GM12891 (cell line): ENCODE data around the gene RAB11FIP3.

ENCODE experiments used
- DNase-seq: peaks from one replicate; pipeline ENCODE4 v3.0.0; 2011; ENCODE audit warnings: low spot score; ENCODE audit not compliant: insufficient read length
- FAIRE-seq: peaks from 2 replicates; lab custom pipeline; 2011; peaks lifted over from hg19 to GRCh38; lab: Jason Lieb, UNC
- PAX5 ChIP-seq: IDR thresholded peaks from 2 replicates; pipeline ENCODE4 v1.6.1; 2011; ENCODE audit warnings: low read length, moderate library complexity, mild to moderate bottlenecking; ENCODE audit not compliant: insufficient read depth, severe bottlenecking
- POLR2A ChIP-seq: IDR thresholded peaks from 2 replicates; pipeline ENCODE4 v1.6.1; 2011; ENCODE audit warnings: low read depth, low read length, control low read depth
- POLR2AphosphoS5 ChIP-seq: IDR thresholded peaks from 2 replicates; pipeline ENCODE4 v1.6.1; 2011; ENCODE audit warnings: low read depth, low read length, control low read depth
- POU2F2 ChIP-seq: IDR thresholded peaks from 2 replicates; pipeline ENCODE4 v1.6.1; 2011; ENCODE audit warnings: low read depth, mild to moderate bottlenecking, control low read depth, low read length, moderate library complexity
- SPI1 ChIP-seq: IDR thresholded peaks from 2 replicates; pipeline ENCODE4 v1.6.1; 2011; ENCODE audit warnings: low read depth, low read length, control low read depth
- TAF1 ChIP-seq: IDR thresholded peaks from 2 replicates; pipeline ENCODE4 v1.6.1; 2011; ENCODE audit warnings: low read depth, low read length, control low read depth

RAB11FIP3 gene

GRCh38 chr16:561957-562938, 136.8 kb downstream of the RAB11FIP3 start:
- DNase-seq (no peak), FAIRE-seq (no peak)
- TF ChIP-seq PAX5 (no peak), SPI1 (no peak), POU2F2 (no peak), POLR2AphosphoS5 (no peak), TAF1 (no peak), POLR2A (no peak)

GRCh38 chr16:563072-563644, 137.7 kb downstream of the RAB11FIP3 start:
- DNase-seq (no peak), FAIRE-seq (no peak)
- no peak for TF ChIP-seq POLR2AphosphoS5

- DNase-seq = no peak
- no peak for FAIRE-seq
- no peak for TF ChIP-seq POLR2A
- TF ChIP-seq SPI1 = no peak
- TF ChIP-seq POU2F2 = no peak
- TF ChIP-seq POLR2AphosphoS5 = no peak
- no peak for TF ChIP-seq PAX5
- TF ChIP-seq TAF1 = no peak
Observed at GRCh38 chr16:564690-565418, 139.4 kb downstream of the RAB11FIP3 start.

GRCh38 chr16:565419-566330, 140.2 kb downstream of the RAB11FIP3 start:
- FAIRE-seq (no peak), DNase-seq (no peak)
- no peak for TF ChIP-seq POLR2AphosphoS5

- no peak for TF ChIP-seq POLR2AphosphoS5
- TF ChIP-seq PAX5 = no peak
- TF ChIP-seq POU2F2 = no peak
- 0 out of 2 replicates have a peak, but pooled peaks have one; percentile 30 for TF ChIP-seq TAF1
- peak; percentile 65 for TF ChIP-seq SPI1
- 0 out of 2 replicates have a peak, but pooled peaks have one; percentile 16 for TF ChIP-seq POLR2A
- DNase-seq (peak; percentile 97), FAIRE-seq (peak; percentile 94)
Observed at GRCh38 chr16:566475-567372, 141.3 kb downstream of the RAB11FIP3 start, which contains the start of gene NHLRC4. NHLRC4 (plus strand) TSS chr16:567005; CDS start chr16:568048, 1,043 bp downstream.

- no peak for FAIRE-seq
- no peak for DNase-seq
- TF ChIP-seq PAX5 (no peak), POU2F2 (no peak), TAF1 (no peak), SPI1 (no peak)
Observed at GRCh38 chr16:567373-568256, 142.2 kb downstream of the RAB11FIP3 start.

- FAIRE-seq (no peak), DNase-seq (no peak)
- TF ChIP-seq PAX5 (no peak), POLR2A (no peak), TAF1 (no peak), SPI1 (no peak), POLR2AphosphoS5 (no peak), POU2F2 (no peak)
Observed at GRCh38 chr16:568401-569258, 143.2 kb downstream of the RAB11FIP3 start.
